H1 (cell line): ENCODE data around the gene PUDP. TPM values are rescaled to one million over a fixed set of nuclear protein-coding genes. Genes with fewer than 3 reads are reported as not detected.

ENCODE experiments used
- CTCF ChIA-PET: fragments of 300-600 bp; sonication (Branson Sonifier 250); formaldehyde crosslinking; loops from one replicate; lab custom pipeline; 2021; ENCODE audit not compliant: partially characterized antibody; lab: Charles Lee
- POLR2A ChIA-PET: fragments of 300-600 bp; sonication (Branson Sonifier 250); formaldehyde crosslinking; loops from one replicate; lab custom pipeline; 2021; ENCODE audit warnings: inconsistent platforms; ENCODE audit not compliant: partially characterized antibody; lab: Charles Lee
- DNase-seq, 2 experiments: peaks; one replicate each; pipeline versions ENCODE4 v3.0.0 to v3.0.0-alpha.2; 2010 to 2022; ENCODE audit warnings: low spot score in 2 of 2, low read depth in 1 of 2, mixed read lengths in 1 of 2
- FAIRE-seq: peaks from 2 replicates; lab custom pipeline; 2011; peaks lifted over from hg19 to GRCh38; lab: Jason Lieb, UNC
- H2AFZ ChIP-seq: 2 replicates; pipeline ENCODE4 v1.8.1; 2012; ENCODE audit warnings: low read length, inconsistent platforms
- H2AK5ac ChIP-seq: 2 replicates; pipeline ENCODE4 v1.6.1; 2013; ENCODE audit warnings: low read depth, low read length
- H2BK120ac ChIP-seq: replicated peaks from 2 replicates; pipeline ENCODE3; 2013; ENCODE audit warnings: low read depth, low read length, inconsistent platforms
- H2BK12ac ChIP-seq: 2 replicates; pipeline ENCODE4 v1.6.1; 2013; ENCODE audit warnings: low read depth, low read length
- H2BK15ac ChIP-seq: 2 replicates; pipeline ENCODE4 v1.6.1; 2013; ENCODE audit warnings: low read length
- H2BK20ac ChIP-seq: 2 replicates; pipeline ENCODE4 v1.6.1; 2013; ENCODE audit warnings: low read length
- H2BK5ac ChIP-seq: 2 replicates; pipeline ENCODE4 v1.6.1; 2013; ENCODE audit warnings: low read depth, low read length
- H3K14ac ChIP-seq: 2 replicates; pipeline ENCODE4 v1.6.1; 2013; ENCODE audit warnings: inconsistent platforms; ENCODE audit not compliant: insufficient read length
- H3K18ac ChIP-seq: 2 replicates; pipeline ENCODE4 v1.6.1; 2013; ENCODE audit warnings: low read length; ENCODE audit errors: extremely low read depth
- H3K23ac ChIP-seq: 2 replicates; pipeline ENCODE4 v1.6.1; 2013; ENCODE audit warnings: inconsistent platforms; ENCODE audit not compliant: insufficient read length
- H3K23me2 ChIP-seq: 2 replicates; pipeline ENCODE4 v1.6.1; 2013; ENCODE audit warnings: low read depth, low read length
- H3K27ac ChIP-seq: 2 replicates; pipeline ENCODE4 v1.6.1; 2011; ENCODE audit warnings: low read depth, low read length, inconsistent platforms
- H3K27me3 ChIP-seq, 4 experiments: replicated peaks in 1 of 4; 1 replicate in 1 of 4; 2 replicates in 3 of 4; pipeline versions ENCODE4 v1.6.1 to v1.8.1; 2011 to 2013; ENCODE audit warnings: low read length in 3 of 4, mild to moderate bottlenecking in 3 of 4, inconsistent platforms in 2 of 4, mixed read lengths in 2 of 4, moderate library complexity in 1 of 4; ENCODE audit not compliant: control insufficient read depth in 3 of 4, insufficient read depth in 3 of 4; ENCODE audit errors: extremely low read depth in 1 of 4
- H3K36me3 ChIP-seq, 4 experiments: 2 replicates each; pipeline versions ENCODE4 v1.6.1 to v1.8.1; 2011 to 2013; ENCODE audit warnings: mild to moderate bottlenecking in 4 of 4, low read length in 3 of 4, moderate library complexity in 2 of 4, control low read depth in 1 of 4, inconsistent platforms in 1 of 4; ENCODE audit not compliant: insufficient read depth in 4 of 4, control insufficient read depth in 2 of 4
- H3K4ac ChIP-seq: replicated peaks from 2 replicates; pipeline ENCODE3; 2013; ENCODE audit warnings: low read length, low read depth, mixed read lengths, inconsistent platforms; ENCODE audit not compliant: insufficient read length
- H3K4me1 ChIP-seq, 4 experiments: replicated peaks in 1 of 4; 1 replicate in 1 of 4; 2 replicates in 3 of 4; pipeline versions ENCODE4 v1.6.1 to v1.8.1; 2011 to 2013; ENCODE audit warnings: low read length in 3 of 4, inconsistent platforms in 2 of 4, mixed read lengths in 1 of 4; ENCODE audit not compliant: insufficient read depth in 4 of 4, control insufficient read depth in 3 of 4
- H3K4me2 ChIP-seq, 2 experiments: 2 replicates each; pipeline versions ENCODE4 v1.6.1 to v1.8.1; 2011 to 2013; ENCODE audit warnings: low read depth in 2 of 2, low read length in 2 of 2, control low read depth in 1 of 2, inconsistent platforms in 1 of 2, mild to moderate bottlenecking in 1 of 2; ENCODE audit not compliant: insufficient read depth in 1 of 2
- H3K4me3 ChIP-seq, 4 experiments: fragments of 200-600, 300-600 bp in 1 of 4; sonication (generic), shearing (Covaris generic), sonication (Bioruptor Twin) in 1 of 4; 2 replicates each; pipeline versions ENCODE4 v1.5.1 to v1.8.1; 2011 to 2016; ENCODE audit warnings: low read length in 4 of 4, low read depth in 3 of 4, control low read depth in 2 of 4, inconsistent platforms in 2 of 4, mild to moderate bottlenecking in 2 of 4, mixed read lengths in 1 of 4, moderate library complexity in 1 of 4; ENCODE audit not compliant: insufficient read depth in 2 of 4; ENCODE audit errors: extremely low read depth in 1 of 4
- H3K56ac ChIP-seq: replicated peaks from 2 replicates; pipeline ENCODE3; 2013; ENCODE audit warnings: low read depth, mild to moderate bottlenecking, mixed read lengths, low read length, inconsistent platforms; ENCODE audit not compliant: insufficient read length
- H3K79me1 ChIP-seq: 2 replicates; pipeline ENCODE4 v1.6.1; 2013; ENCODE audit warnings: low read depth, low read length, control low read depth
- H3K79me2 ChIP-seq, 2 experiments: 2 replicates each; pipeline versions ENCODE4 v1.6.1 to v1.8.1; 2012 to 2013; ENCODE audit warnings: low read length in 2 of 2, mild to moderate bottlenecking in 2 of 2, inconsistent platforms in 1 of 2; ENCODE audit not compliant: insufficient read depth in 2 of 2, control insufficient read depth in 1 of 2
- H3K9ac ChIP-seq, 4 experiments: replicated peaks in 1 of 4; 1 replicate in 1 of 4; 2 replicates in 3 of 4; pipeline versions ENCODE4 v1.6.1 to v1.8.1; 2011 to 2013; ENCODE audit warnings: low read depth in 3 of 4, low read length in 3 of 4, control low read depth in 2 of 4, mild to moderate bottlenecking in 2 of 4, moderate library complexity in 2 of 4, inconsistent platforms in 1 of 4; ENCODE audit errors: extremely low read depth in 1 of 4
- H3K9me3 ChIP-seq, 2 experiments: 2 replicates each; pipeline versions ENCODE4 v1.6.1 to v1.8.1; 2012 to 2013; ENCODE audit warnings: mild to moderate bottlenecking in 2 of 2, moderate library complexity in 2 of 2, control low read depth in 1 of 2, inconsistent platforms in 1 of 2, low read depth in 1 of 2, low read length in 1 of 2, mixed read lengths in 1 of 2; ENCODE audit not compliant: insufficient read depth in 2 of 2
- H4K20me1 ChIP-seq, 2 experiments: replicated peaks in 1 of 2; 2 replicates each; pipeline versions ENCODE3 to v1.8.1; 2011 to 2013; ENCODE audit warnings: inconsistent platforms in 2 of 2, low read length in 2 of 2, mild to moderate bottlenecking in 1 of 2; ENCODE audit not compliant: insufficient read depth in 2 of 2, control insufficient read depth in 1 of 2
- H4K5ac ChIP-seq: 2 replicates; pipeline ENCODE4 v1.6.1; 2013; ENCODE audit warnings: low read length, low read depth, mixed read lengths, inconsistent platforms; ENCODE audit not compliant: insufficient read length
- H4K8ac ChIP-seq: 2 replicates; pipeline ENCODE4 v1.8.0; 2013; ENCODE audit warnings: mild to moderate bottlenecking, moderate library complexity, low read length, inconsistent platforms; ENCODE audit not compliant: insufficient read depth; ENCODE audit errors: extremely low read depth
- H4K91ac ChIP-seq: replicated peaks from 2 replicates; pipeline ENCODE3; 2013; ENCODE audit warnings: low read length, mixed read lengths, inconsistent platforms; ENCODE audit not compliant: insufficient read length
- HDAC6 ChIP-seq: IDR thresholded peaks from one replicate; pipeline ENCODE4 v1.7.1; 2012; ENCODE audit warnings: low read depth, mild to moderate bottlenecking, inconsistent platforms, low read length, moderate library complexity
- RAD21 ChIP-seq, 2 experiments: IDR thresholded peaks in 1 of 2; conservative IDR thresholded peaks in 1 of 2; 2 replicates each; pipeline ENCODE4 v1.6.1; 2011; ENCODE audit warnings: low read depth in 2 of 2, low read length in 2 of 2, improper control_type of control experiment in 1 of 2, inconsistent platforms in 1 of 2, mild to moderate bottlenecking in 1 of 2, moderate library complexity in 1 of 2
- WGBS, 2 experiments: shearing (Covaris generic) in 1 of 2; methylation state at CpG; one replicate each; pipeline versions ENCODE4 v1.1.6 to v1.1.7; 2013 to 2015; ENCODE audit warnings: low lambda C conversion rate in 2 of 2, mixed read lengths in 2 of 2, inconsistent platforms in 1 of 2, low coverage in 1 of 2, missing lambda C conversion rate in 1 of 2; ENCODE audit not compliant: insufficient replicate concordance in 2 of 2, insufficient coverage in 1 of 2, insufficient read length in 1 of 2; ENCODE audit errors: extremely low coverage in 1 of 2, missing lambda C conversion rate in 1 of 2; 5-methylcytosine and 5-hydroxymethylcytosine counted together
- polyA plus RNA-seq, 7 experiments: library from polyadenylated mRNA; depleted of rRNA in 3 of 7; stranded (reverse) in 5 of 7; unstranded in 2 of 7; fragments of >200 nt in 5 of 7; fragments of 200-250 nt in 2 of 7; gene quantifications; 1 replicate in 5 of 7; 2 replicates in 1 of 7; 4 replicates in 1 of 7; pipeline versions ENCODE4 v1.2.1 to v1.2.3, GENCODE V29; 2011 to 2013; ENCODE audit warnings: missing spikeins in 2 of 7, mixed read lengths in 2 of 7
- total RNA-seq: library from RNA; stranded (reverse); fragmentation: NEBNext Ultra II Directional; extraction: Animal tissue kit (Norgen Biotek cat#: 25700); gene quantifications from 2 replicates; pipeline ENCODE4 v1.2.1, GENCODE V29; 2021
- TF ChIP-seq, protein P1 (sequence below), 3 experiments: IDR thresholded peaks; 1 replicate in 2 of 3; 2 replicates in 1 of 3; pipeline versions ENCODE4 v1.5.1 to v1.6.1; 2011; ENCODE audit warnings: low read length in 3 of 3, mild to moderate bottlenecking in 3 of 3, inconsistent platforms in 2 of 3, low read depth in 1 of 3, moderate library complexity in 1 of 3; ENCODE audit not compliant: insufficient read depth in 1 of 3; ENCODE audit errors: control extremely low read depth in 1 of 3

Gene PUDP
- total and polyA plus RNA-seq, 2 of the 8 experiments (the other 6 are each of a cell fraction or from before 2014, with no cell fraction given) = 27.2 to 30.2 TPM

GRCh38 chrX:7170898-7171297 lies 22.9 kb upstream of the PUDP start:
- Histone ChIP-seq H4K20me1 (no peaks in the 10 kb centered on the region), H4K8ac (no peak overlapping the region), H3K9ac (no peak overlapping the region), H3K4me1 (no peaks in the 10 kb centered on the region), H3K9me3 (no peaks in the 10 kb centered on the region), H3K79me1 (no peaks in the 10 kb centered on the region), H2BK5ac (no peak overlapping the region), H3K56ac (no peak overlapping the region), H2BK120ac (no peak overlapping the region), H3K27me3 (no peaks in the 10 kb centered on the region), H2AFZ (no peak overlapping the region), H4K91ac (no peak overlapping the region), H4K5ac (no peak overlapping the region), H2BK15ac (no peak overlapping the region), H3K23ac (no peak overlapping the region), H2BK12ac (no peak overlapping the region), H3K27ac (no peak overlapping the region), H3K23me2 (no peaks in the 10 kb centered on the region), H2AK5ac (no peak overlapping the region), H3K36me3 (no peaks in the 10 kb centered on the region), H3K18ac (no peak overlapping the region), H3K4me3 (no peak overlapping the region), H3K14ac (no peak overlapping the region), H3K4me2 (no peak overlapping the region), H2BK20ac (no peak overlapping the region), H3K4ac (no peak overlapping the region)
- DNase-seq = peak in 1 of 2 experiments; percentile 53
- 75% methylated on average over 3 of the region's 3 CpGs; no CpG with 5 or more reads in 1 of the 2 experiments for WGBS, 2 experiments
- ChIA-PET POLR2A (no interaction called here), CTCF (interaction anchor here (0.7 to 1.2 kb wide), 5 partner anchors 10 to 495 kb away, joined by 3 to 8 read pairs (median 4); no protein-coding TSS in a partner anchor)
- TF ChIP-seq RAD21 (IDR thresholded peaks at IDR 0.05 in 1 of 2, conservative IDR thresholded peaks at IDR 0.05 in 1 of 2; ENCODE audit: low read depth in 2 of 2, low read length in 2 of 2) (peak; percentile 41 to 58; a peak in 3 of 4 replicates), HDAC6 (no peak)
- TF ChIP-seq, protein P1, sequence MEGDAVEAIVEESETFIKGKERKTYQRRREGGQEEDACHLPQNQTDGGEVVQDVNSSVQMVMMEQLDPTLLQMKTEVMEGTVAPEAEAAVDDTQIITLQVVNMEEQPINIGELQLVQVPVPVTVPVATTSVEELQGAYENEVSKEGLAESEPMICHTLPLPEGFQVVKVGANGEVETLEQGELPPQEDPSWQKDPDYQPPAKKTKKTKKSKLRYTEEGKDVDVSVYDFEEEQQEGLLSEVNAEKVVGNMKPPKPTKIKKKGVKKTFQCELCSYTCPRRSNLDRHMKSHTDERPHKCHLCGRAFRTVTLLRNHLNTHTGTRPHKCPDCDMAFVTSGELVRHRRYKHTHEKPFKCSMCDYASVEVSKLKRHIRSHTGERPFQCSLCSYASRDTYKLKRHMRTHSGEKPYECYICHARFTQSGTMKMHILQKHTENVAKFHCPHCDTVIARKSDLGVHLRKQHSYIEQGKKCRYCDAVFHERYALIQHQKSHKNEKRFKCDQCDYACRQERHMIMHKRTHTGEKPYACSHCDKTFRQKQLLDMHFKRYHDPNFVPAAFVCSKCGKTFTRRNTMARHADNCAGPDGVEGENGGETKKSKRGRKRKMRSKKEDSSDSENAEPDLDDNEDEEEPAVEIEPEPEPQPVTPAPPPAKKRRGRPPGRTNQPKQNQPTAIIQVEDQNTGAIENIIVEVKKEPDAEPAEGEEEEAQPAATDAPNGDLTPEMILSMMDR (IDR thresholded peaks at IDR 0.05; ENCODE audit: control extremely low read depth in 1 of 3, insufficient read depth in 1 of 3, low read depth in 1 of 3, low read length in 3 of 3) = peak; percentile 45 to 53 (median 46)
- TF ChIP-seq, all 59 proteins: peak for 2
- peak; percentile 80 for FAIRE-seq
- no peaks in the 10 kb centered on the region for H3K79me2 ChIP-seq
